ENCODE measurements around the gene KCNG4.
A peak's percentile ranks its signal among the peaks of the same experiment; 100 is the strongest.

KCNG4 gene

GRCh38 chr16:84239909-84240308 is at the start of gene KCNG4:
KCNG4 (minus strand) TSS chr16:84240012; CDS start chr16:84237485, 2,527 bp downstream.
- TF ChIP-seq JUND (IDR thresholded peaks at IDR 0.05; ENCODE audit: low read depth), result no peak
- peak; percentile 62 to 63 for DNase-seq (ENCODE audit: low read depth in 1 of 2, low spot score in 1 of 2)
- in situ Hi-C loops (cut with HindIII; ENCODE audit: low pct_unique_long_range_greater_than_20kb, low sequenced_read_pairs), result no loop called here

- DNase-seq (ENCODE audit: low read depth in 1 of 2, low spot score in 1 of 2), result no peak
- TF ChIP-seq JUND (IDR thresholded peaks at IDR 0.05; ENCODE audit: low read depth), result no peak
- in situ Hi-C loops (cut with HindIII; ENCODE audit: low pct_unique_long_range_greater_than_20kb, low sequenced_read_pairs), result no loop called here
Measured at GRCh38 chr16:84288902-84289301, 49.1 kb upstream of the KCNG4 start.

GRCh38 chr16:84286578-84287240 is 46.9 kb upstream of the KCNG4 start:
- in situ Hi-C loops (cut with HindIII; ENCODE audit: low pct_unique_long_range_greater_than_20kb, low sequenced_read_pairs), result no loop called here
- TF ChIP-seq JUND (IDR thresholded peaks at IDR 0.05; ENCODE audit: low read depth), result no peak
- no peak for DNase-seq (ENCODE audit: low read depth in 1 of 2, low spot score in 1 of 2)

GRCh38 chr16:84284154-84284722 is 44.4 kb upstream of the KCNG4 start:
- TF ChIP-seq JUND (IDR thresholded peaks at IDR 0.05; ENCODE audit: low read depth), result no peak
- in situ Hi-C loops (cut with HindIII; ENCODE audit: low pct_unique_long_range_greater_than_20kb, low sequenced_read_pairs), result no loop called here
- DNase-seq (ENCODE audit: low read depth in 1 of 2, low spot score in 1 of 2), result no peak

- in situ Hi-C loops (cut with HindIII; ENCODE audit: low pct_unique_long_range_greater_than_20kb, low sequenced_read_pairs), result no loop called here
- DNase-seq (ENCODE audit: low read depth in 1 of 2, low spot score in 1 of 2), result no peak
- TF ChIP-seq JUND (IDR thresholded peaks at IDR 0.05; ENCODE audit: low read depth), result no peak
Measured at GRCh38 chr16:84283314-84284153, 43.7 kb upstream of the KCNG4 start.

- DNase-seq (ENCODE audit: low read depth in 1 of 2, low spot score in 1 of 2), result no peak
Measured at GRCh38 chr16:84282533-84282932, 42.7 kb upstream of the KCNG4 start.

GRCh38 chr16:84281074-84281473 is 41.3 kb upstream of the KCNG4 start:
- peak; percentile 37 to 92 for DNase-seq (ENCODE audit: low read depth in 1 of 2, low spot score in 1 of 2)
- TF ChIP-seq JUND (IDR thresholded peaks at IDR 0.05; ENCODE audit: low read depth), result no peak
- in situ Hi-C loops (cut with HindIII; ENCODE audit: low pct_unique_long_range_greater_than_20kb, low sequenced_read_pairs), result no loop called here

More at GRCh38 chr16:84282533-84282932, 42.7 kb upstream of the KCNG4 start:
- no peak for TF ChIP-seq JUND (IDR thresholded peaks at IDR 0.05; ENCODE audit: low read depth)
- in situ Hi-C loops (cut with HindIII; ENCODE audit: low pct_unique_long_range_greater_than_20kb, low sequenced_read_pairs), result no loop called here

GRCh38 chr16:84279881-84280280 is 40.1 kb upstream of the KCNG4 start:
- DNase-seq (ENCODE audit: low read depth in 1 of 2, low spot score in 1 of 2), result no peak
- no peak for TF ChIP-seq JUND (IDR thresholded peaks at IDR 0.05; ENCODE audit: low read depth)
- in situ Hi-C loops (cut with HindIII; ENCODE audit: low pct_unique_long_range_greater_than_20kb, low sequenced_read_pairs), result no loop called here

GRCh38 chr16:84278968-84279367 is 39.2 kb upstream of the KCNG4 start:
- in situ Hi-C loops (cut with HindIII; ENCODE audit: low pct_unique_long_range_greater_than_20kb, low sequenced_read_pairs), result no loop called here
- peak in 1 of 2 experiments; percentile 31 for DNase-seq (ENCODE audit: low read depth in 1 of 2, low spot score in 1 of 2)
- no peak for TF ChIP-seq JUND (IDR thresholded peaks at IDR 0.05; ENCODE audit: low read depth)

- no peak for TF ChIP-seq JUND (IDR thresholded peaks at IDR 0.05; ENCODE audit: low read depth)
- in situ Hi-C loops (cut with HindIII; ENCODE audit: low pct_unique_long_range_greater_than_20kb, low sequenced_read_pairs), result no loop called here
- DNase-seq (ENCODE audit: low read depth in 1 of 2, low spot score in 1 of 2), result no peak
Measured at GRCh38 chr16:84278333-84278732, 38.5 kb upstream of the KCNG4 start.

GRCh38 chr16:84277244-84277823 is 37.5 kb upstream of the KCNG4 start:
- peak; percentile 59 to 75 for DNase-seq (ENCODE audit: low read depth in 1 of 2, low spot score in 1 of 2)
- no peak for TF ChIP-seq JUND (IDR thresholded peaks at IDR 0.05; ENCODE audit: low read depth)
- in situ Hi-C loops (cut with HindIII; ENCODE audit: low pct_unique_long_range_greater_than_20kb, low sequenced_read_pairs), result no loop called here

GRCh38 chr16:84275585-84276151 is 35.9 kb upstream of the KCNG4 start:
- TF ChIP-seq JUND (IDR thresholded peaks at IDR 0.05; ENCODE audit: low read depth), result no peak
- DNase-seq (ENCODE audit: low read depth in 1 of 2, low spot score in 1 of 2), result no peak
- in situ Hi-C loops (cut with HindIII; ENCODE audit: low pct_unique_long_range_greater_than_20kb, low sequenced_read_pairs), result no loop called here

All from T47D (cell line).